ENCODE results near the gene NFATC3. TPM values are rescaled to one million over a fixed set of nuclear protein-coding genes. Genes with fewer than 3 reads are reported as not detected.
A peak's percentile ranks its signal among the peaks of the same experiment; 100 is the strongest.

Gene NFATC3
- total and polyA plus RNA-seq, 7 donors, result 9.8 to 53.5 (median 42.7) TPM

DNA sequence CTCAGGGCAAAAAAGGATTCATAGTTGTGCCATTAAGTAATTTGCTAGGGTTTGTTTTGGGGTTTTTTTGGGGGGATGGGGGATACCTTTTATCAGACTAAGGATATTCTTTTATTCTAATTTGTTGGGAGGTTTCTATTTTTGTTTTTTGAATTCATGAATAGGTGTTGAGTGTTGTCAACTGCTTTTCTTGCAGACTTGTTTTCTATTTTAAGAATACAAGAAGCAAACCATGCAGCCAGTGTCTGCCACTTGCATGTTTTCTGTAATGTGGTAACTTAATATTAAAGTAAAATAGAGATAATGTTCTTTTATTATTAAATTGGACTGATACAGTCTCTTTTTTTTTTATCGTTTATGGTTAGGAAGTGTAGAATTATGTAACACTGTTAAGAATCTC is 49.5 kb downstream of the NFATC3 start:
- intact Hi-C loops (cut with DNase I), result loop anchor here in 1 of 2 donors (5.0 kb wide), 1 partner anchor 42 kb away; no protein-coding TSS in a partner anchor
- Histone ChIP-seq H3K4me1 (peaks cover 53% of the 10 kb centered on the region), H3K27me3 (ENCODE audit: insufficient read depth in 3 of 3, low read length in 2 of 3) (no peaks in the 10 kb centered on the region), H3K36me3 (ENCODE audit: insufficient read depth in 1 of 2, low read depth in 1 of 2) (peaks cover 0 to 4% of the 10 kb centered on the region in 2 donors), H3K9me3 (no peaks in the 10 kb centered on the region), H3K27ac (peak overlapping the region; percentile 78), H3K4me3 (peak overlapping the region; percentile 36)
- WGBS, 3 donors, result 27 to 55% (median 37%) methylated on average over 1 of the region's 1 CpG
- TF ChIP-seq, protein P1, sequence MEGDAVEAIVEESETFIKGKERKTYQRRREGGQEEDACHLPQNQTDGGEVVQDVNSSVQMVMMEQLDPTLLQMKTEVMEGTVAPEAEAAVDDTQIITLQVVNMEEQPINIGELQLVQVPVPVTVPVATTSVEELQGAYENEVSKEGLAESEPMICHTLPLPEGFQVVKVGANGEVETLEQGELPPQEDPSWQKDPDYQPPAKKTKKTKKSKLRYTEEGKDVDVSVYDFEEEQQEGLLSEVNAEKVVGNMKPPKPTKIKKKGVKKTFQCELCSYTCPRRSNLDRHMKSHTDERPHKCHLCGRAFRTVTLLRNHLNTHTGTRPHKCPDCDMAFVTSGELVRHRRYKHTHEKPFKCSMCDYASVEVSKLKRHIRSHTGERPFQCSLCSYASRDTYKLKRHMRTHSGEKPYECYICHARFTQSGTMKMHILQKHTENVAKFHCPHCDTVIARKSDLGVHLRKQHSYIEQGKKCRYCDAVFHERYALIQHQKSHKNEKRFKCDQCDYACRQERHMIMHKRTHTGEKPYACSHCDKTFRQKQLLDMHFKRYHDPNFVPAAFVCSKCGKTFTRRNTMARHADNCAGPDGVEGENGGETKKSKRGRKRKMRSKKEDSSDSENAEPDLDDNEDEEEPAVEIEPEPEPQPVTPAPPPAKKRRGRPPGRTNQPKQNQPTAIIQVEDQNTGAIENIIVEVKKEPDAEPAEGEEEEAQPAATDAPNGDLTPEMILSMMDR (IDR thresholded peaks at IDR 0.05), result no peak
- ATAC-seq (peak in 3 of 4 donors; percentile 37 to 65 (median 55)), DNase-seq (no peak)

DNA sequence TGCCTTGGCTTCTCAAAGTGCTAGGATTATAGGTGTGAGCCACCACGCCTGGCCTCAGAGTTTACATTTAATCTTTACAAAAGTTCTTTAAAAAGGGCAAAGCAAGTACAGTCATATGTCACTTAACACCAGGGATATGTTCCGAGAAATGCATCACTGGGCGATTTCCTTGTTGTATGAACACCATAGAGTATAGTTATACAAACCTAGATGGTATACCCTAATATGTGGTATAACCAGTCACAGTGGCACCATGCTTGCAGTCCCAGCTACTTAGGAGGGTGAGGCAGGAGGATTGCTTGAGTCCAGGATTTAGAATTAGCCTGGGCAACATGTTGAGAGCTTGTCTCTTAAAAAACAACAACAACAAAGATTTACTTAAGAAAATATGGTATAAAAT is 51.3 kb downstream of the NFATC3 start:
- Histone ChIP-seq H3K4me3 (no peak overlapping the region), H3K27me3 (ENCODE audit: insufficient read depth in 3 of 3, low read length in 2 of 3) (no peaks in the 10 kb centered on the region), H3K9me3 (no peaks in the 10 kb centered on the region), H3K4me1 (peaks cover 42% of the 10 kb centered on the region), H3K36me3 (ENCODE audit: insufficient read depth in 1 of 2, low read depth in 1 of 2) (peaks cover 0 to 4% of the 10 kb centered on the region in 2 donors), H3K27ac (no peak overlapping the region)
- intact Hi-C loops (cut with DNase I), result no loop called here
- DNase-seq, result no peak
- no peak for ATAC-seq
- 91 to 93% (median 93%) methylated on average over 3 of the region's 3 CpGs for WGBS, 3 donors
- TF ChIP-seq, protein P1 (IDR thresholded peaks at IDR 0.05), result no peak

DNA sequence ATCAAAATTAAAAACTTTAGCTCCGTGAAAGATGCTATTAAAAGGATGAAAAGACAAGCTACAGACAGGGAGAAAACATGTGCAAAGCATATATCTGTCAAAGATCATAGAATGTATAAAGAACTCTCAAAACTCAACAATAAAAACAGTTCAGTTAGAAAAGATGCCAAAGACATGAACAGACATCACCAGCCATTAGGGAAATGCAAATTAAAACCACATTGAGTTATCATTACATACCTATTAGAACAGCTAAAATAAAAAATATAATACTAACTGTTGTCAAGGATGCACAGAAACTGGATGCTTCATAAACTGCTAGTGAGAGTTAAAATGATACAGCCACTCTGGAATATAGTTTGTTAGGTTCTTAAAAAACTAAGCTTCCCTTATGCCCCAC is 58.8 kb downstream of the NFATC3 start:
- Histone ChIP-seq H3K9me3 (no peaks in the 10 kb centered on the region), H3K4me1 (peaks cover 51% of the 10 kb centered on the region), H3K36me3 (ENCODE audit: insufficient read depth in 1 of 2, low read depth in 1 of 2) (peaks cover 0 to 5% of the 10 kb centered on the region in 2 donors), H3K4me3 (no peak overlapping the region), H3K27ac (no peak overlapping the region), H3K27me3 (ENCODE audit: insufficient read depth in 3 of 3, low read length in 2 of 3) (no peaks in the 10 kb centered on the region)
- intact Hi-C loops (cut with DNase I), result no loop called here
- no peak for DNase-seq
- no peak for ATAC-seq
- 71 to 83% (median 81%) methylated on average over 1 of the region's 1 CpG for WGBS, 3 donors
- TF ChIP-seq, protein P1 (IDR thresholded peaks at IDR 0.05), result no peak

DNA sequence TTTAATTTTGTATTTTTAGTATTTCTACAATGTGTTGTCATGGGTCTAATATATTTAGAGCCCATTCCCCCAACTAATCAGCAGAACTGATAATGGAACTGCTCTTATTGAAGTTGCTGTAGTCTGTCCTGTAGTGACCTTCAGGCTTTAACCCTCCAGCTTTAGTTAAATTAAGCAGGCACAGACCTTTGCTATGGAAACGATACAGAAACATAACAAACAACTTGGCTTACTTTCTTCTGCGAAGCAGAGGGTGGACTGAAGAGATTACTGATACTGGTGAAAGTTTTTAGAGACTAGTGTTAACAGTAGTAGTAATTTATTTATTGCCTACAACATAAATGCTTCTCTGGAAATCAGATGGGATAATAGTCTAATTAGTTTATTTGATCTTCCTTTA is 61.4 kb downstream of the NFATC3 start:
- WGBS, 3 donors, result 7 to 11% (median 9%) methylated on average over 2 of the region's 2 CpGs
- TF ChIP-seq, protein P1 (IDR thresholded peaks at IDR 0.05), result no peak
- Histone ChIP-seq H3K27ac (peak overlapping the region; percentile 40), H3K27me3 (ENCODE audit: insufficient read depth in 3 of 3, low read length in 2 of 3) (no peaks in the 10 kb centered on the region), H3K36me3 (ENCODE audit: insufficient read depth in 1 of 2, low read depth in 1 of 2) (peaks cover 0 to 5% of the 10 kb centered on the region in 2 donors), H3K9me3 (no peaks in the 10 kb centered on the region), H3K4me3 (no peak overlapping the region), H3K4me1 (peaks cover 44% of the 10 kb centered on the region)
- ATAC-seq, result peak in 1 of 4 donors; percentile 50
- intact Hi-C loops (cut with DNase I), result no loop called here
- no peak for DNase-seq

DNA sequence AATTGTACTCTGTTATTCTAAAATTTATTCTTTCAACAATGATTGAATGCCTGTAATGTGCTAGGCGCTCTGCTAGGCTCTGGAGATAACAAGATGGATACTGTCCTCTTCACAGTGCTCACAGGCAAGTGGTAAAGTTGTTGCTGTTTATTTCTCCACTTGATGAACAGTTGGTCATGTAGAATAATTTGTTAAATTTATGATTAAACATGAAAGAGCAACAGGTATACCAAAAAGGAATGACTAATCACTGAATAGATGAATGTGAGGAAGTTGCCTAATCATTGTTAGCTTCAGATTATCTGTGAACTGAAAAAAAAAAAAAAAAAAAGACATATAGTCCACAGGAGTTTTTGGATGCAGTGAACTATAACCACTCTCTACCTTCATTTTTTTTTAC is 62.3 kb downstream of the NFATC3 start:
- H3K9me3 ChIP-seq, result no peaks in the 10 kb centered on the region
- no peak overlapping the region for H3K4me3 ChIP-seq
- intact Hi-C loops (cut with DNase I), result no loop called here
- H3K4me1 ChIP-seq, result peaks cover 35% of the 10 kb centered on the region
- DNase-seq (no peak), ATAC-seq (no peak)
- H3K27ac ChIP-seq, result peak overlapping the region; percentile 40
- H3K36me3 ChIP-seq (ENCODE audit: insufficient read depth in 1 of 2, low read depth in 1 of 2), result peaks cover 0 to 5% of the 10 kb centered on the region in 2 donors
- H3K27me3 ChIP-seq (ENCODE audit: insufficient read depth in 3 of 3, low read length in 2 of 3), result no peaks in the 10 kb centered on the region
- TF ChIP-seq, protein P1 (IDR thresholded peaks at IDR 0.05), result no peak
- 96 to 100% (median 98%) methylated on average over 1 of the region's 1 CpG for WGBS, 3 donors

Data from psoas muscle (tissue), 8 donors.